ENCODE data around the gene CPTP.

The CPTP gene

GRCh38 chr1:1329304-1330210 lies 5.0 kb downstream of the CPTP start:
- Histone ChIP-seq H3K4me3 (ENCODE audit: low read length in 2 of 2) (peak overlapping the region in 1 of 2 donors; percentile 73), H2BK5ac (ENCODE audit: low read length) (no peak overlapping the region), H3K9ac (ENCODE audit: low read depth, low read length, poor library complexity) (peak overlapping the region; percentile 80), H2AK5ac (ENCODE audit: low read depth, low read length) (peak overlapping the region; percentile 7), H2AFZ (ENCODE audit: low read length) (no peak overlapping the region), H2BK15ac (ENCODE audit: low read length) (no peak overlapping the region), H4K91ac (ENCODE audit: low read depth, low read length, poor library complexity) (peak overlapping the region; percentile 80), H3K27ac (replicated peaks; ENCODE audit: low read length) (no peak overlapping the region), H4K8ac (ENCODE audit: low read depth, low read length) (peak overlapping the region; percentile 86), H3K4me1 (ENCODE audit: control insufficient read depth in 2 of 2, insufficient read depth in 1 of 2, low read depth in 1 of 2, low read length in 2 of 2) (peaks cover 16 to 18% of the 10 kb centered on the region in 2 donors), H3K4me2 (ENCODE audit: insufficient read depth, low read length, poor library complexity, severe bottlenecking) (no peak overlapping the region), H3K9me3 (replicated peaks in 1 of 2; ENCODE audit: control insufficient read depth in 2 of 2, insufficient read depth in 1 of 2, low read depth in 1 of 2, low read length in 2 of 2) (peaks cover 0 to 9% of the 10 kb centered on the region in 2 donors), H2BK120ac (ENCODE audit: low read depth, low read length) (no peak overlapping the region), H3K4ac (ENCODE audit: low read length) (no peak overlapping the region), H3K18ac (ENCODE audit: low read length) (peak overlapping the region; percentile 70), H3K27me3 (ENCODE audit: control insufficient read depth in 3 of 3, insufficient read depth in 3 of 3, low read depth in 1 of 3, low read length in 3 of 3) (peaks cover 0 to 2% (median 0%) of the 10 kb centered on the region in 3 experiments), H2BK12ac (ENCODE audit: low read length) (peak overlapping the region; percentile 82), H3K79me1 (ENCODE audit: low read depth, low read length) (peaks cover 25% of the 10 kb centered on the region), H3K14ac (ENCODE audit: low read length) (peak overlapping the region; percentile 98), H3K36me3 (replicated peaks in 1 of 2; ENCODE audit: control insufficient read depth in 2 of 2, insufficient read depth in 2 of 2, low read length in 2 of 2) (peaks cover 13 to 29% of the 10 kb centered on the region in 2 donors), H3K23ac (ENCODE audit: low read depth, low read length, poor library complexity) (peak overlapping the region; percentile 92)
- WGBS, 2 donors (ENCODE audit: extremely low coverage in 2 of 2, insufficient read length in 2 of 2, insufficient replicate concordance in 1 of 2), result no CpG with 5 or more reads among the region's 58 CpGs
- DNase-seq (ENCODE audit: low spot score), result no peak

GRCh38 chr1:1330366-1331067 lies 5.9 kb downstream of the CPTP start:
- H3K18ac ChIP-seq (ENCODE audit: low read length), result peak overlapping the region; percentile 76

GRCh38 chr1:1331068-1331965 lies 6.7 kb downstream of the CPTP start, which contains the start of gene TAS1R3:
TSS of gene TAS1R3 (plus strand) at chr1:1331280. CDS start at chr1:1331346, 66 bp downstream.
- no peak within 1 kb of the TSS for H4K91ac ChIP-seq (ENCODE audit: low read depth, low read length, poor library complexity)
- peak within 1 kb of the TSS; percentile 53 for H3K4ac ChIP-seq (ENCODE audit: low read length)
- no peak within 1 kb of the TSS for H3K27ac ChIP-seq (replicated peaks; ENCODE audit: low read length)
- peaks cover 15 to 26% of the 10 kb centered on the region in 2 donors for H3K36me3 ChIP-seq (replicated peaks in 1 of 2; ENCODE audit: control insufficient read depth in 2 of 2, insufficient read depth in 2 of 2, low read length in 2 of 2)
- peak within 1 kb of the TSS; percentile 80 for H3K9ac ChIP-seq (ENCODE audit: low read depth, low read length, poor library complexity)
- peak within 1 kb of the TSS; percentile 82 for H3K14ac ChIP-seq (ENCODE audit: low read length)
- H3K79me1 ChIP-seq (ENCODE audit: low read depth, low read length), result peaks cover 14% of the 10 kb centered on the region
- H2BK5ac ChIP-seq (ENCODE audit: low read length), result peak within 1 kb of the TSS; percentile 53
- H3K4me3 ChIP-seq (ENCODE audit: low read length in 2 of 2), result peak within 1 kb of the TSS in 1 of 2 donors; percentile 73
- H3K23ac ChIP-seq (ENCODE audit: low read depth, low read length, poor library complexity), result peak within 1 kb of the TSS; percentile 99
- no peak within 1 kb of the TSS for H2AFZ ChIP-seq (ENCODE audit: low read length)
- H3K4me1 ChIP-seq (ENCODE audit: control insufficient read depth in 2 of 2, insufficient read depth in 1 of 2, low read depth in 1 of 2, low read length in 2 of 2), result peaks cover 8 to 11% of the 10 kb centered on the region in 2 donors
- H2BK15ac ChIP-seq (ENCODE audit: low read length), result peak within 1 kb of the TSS; percentile 37
- no CpG with 5 or more reads among the region's 41 CpGs for WGBS, 2 donors (ENCODE audit: extremely low coverage in 2 of 2, insufficient read length in 2 of 2, insufficient replicate concordance in 1 of 2)
- no peak for DNase-seq (ENCODE audit: low spot score)
- H2BK12ac ChIP-seq (ENCODE audit: low read length), result peak within 1 kb of the TSS; percentile 6
- H2BK120ac ChIP-seq (ENCODE audit: low read depth, low read length), result peak within 1 kb of the TSS; percentile 61
- peak within 1 kb of the TSS; percentile 82 for H4K8ac ChIP-seq (ENCODE audit: low read depth, low read length)
- H3K18ac ChIP-seq (ENCODE audit: low read length), result peak within 1 kb of the TSS; percentile 76
- H3K27me3 ChIP-seq (ENCODE audit: control insufficient read depth in 3 of 3, insufficient read depth in 3 of 3, low read depth in 1 of 3, low read length in 3 of 3), result peaks cover 0 to 2% (median 0%) of the 10 kb centered on the region in 3 experiments
- H3K9me3 ChIP-seq (replicated peaks in 1 of 2; ENCODE audit: control insufficient read depth in 2 of 2, insufficient read depth in 1 of 2, low read depth in 1 of 2, low read length in 2 of 2), result peaks cover 0 to 9% of the 10 kb centered on the region in 2 donors
- peak within 1 kb of the TSS; percentile 7 for H2AK5ac ChIP-seq (ENCODE audit: low read depth, low read length)
- H3K4me2 ChIP-seq (ENCODE audit: insufficient read depth, low read length, poor library complexity, severe bottlenecking), result no peak within 1 kb of the TSS

More at GRCh38 chr1:1330366-1331067, 5.9 kb downstream of the CPTP start:
- Histone ChIP-seq H3K9me3 (replicated peaks in 1 of 2; ENCODE audit: control insufficient read depth in 2 of 2, insufficient read depth in 1 of 2, low read depth in 1 of 2, low read length in 2 of 2) (peaks cover 0 to 9% of the 10 kb centered on the region in 2 donors), H3K14ac (ENCODE audit: low read length) (peak overlapping the region; percentile 82), H2BK15ac (ENCODE audit: low read length) (peak overlapping the region; percentile 37), H3K4ac (ENCODE audit: low read length) (no peak overlapping the region), H2AFZ (ENCODE audit: low read length) (no peak overlapping the region), H3K36me3 (replicated peaks in 1 of 2; ENCODE audit: control insufficient read depth in 2 of 2, insufficient read depth in 2 of 2, low read length in 2 of 2) (peaks cover 15 to 32% of the 10 kb centered on the region in 2 donors), H3K4me2 (ENCODE audit: insufficient read depth, low read length, poor library complexity, severe bottlenecking) (no peak overlapping the region), H3K27ac (replicated peaks; ENCODE audit: low read length) (no peak overlapping the region), H3K4me3 (ENCODE audit: low read length in 2 of 2) (no peak overlapping the region), H3K23ac (ENCODE audit: low read depth, low read length, poor library complexity) (peak overlapping the region; percentile 92), H3K4me1 (ENCODE audit: control insufficient read depth in 2 of 2, insufficient read depth in 1 of 2, low read depth in 1 of 2, low read length in 2 of 2) (peaks cover 11 to 12% of the 10 kb centered on the region in 2 donors), H2AK5ac (ENCODE audit: low read depth, low read length) (no peak overlapping the region), H4K91ac (ENCODE audit: low read depth, low read length, poor library complexity) (no peak overlapping the region), H2BK5ac (ENCODE audit: low read length) (peak overlapping the region; percentile 53), H3K27me3 (ENCODE audit: control insufficient read depth in 3 of 3, insufficient read depth in 3 of 3, low read depth in 1 of 3, low read length in 3 of 3) (peaks cover 0 to 2% (median 0%) of the 10 kb centered on the region in 3 experiments), H4K8ac (ENCODE audit: low read depth, low read length) (peak overlapping the region; percentile 82), H3K9ac (ENCODE audit: low read depth, low read length, poor library complexity) (peak overlapping the region; percentile 80), H2BK12ac (ENCODE audit: low read length) (peak overlapping the region; percentile 6), H3K79me1 (ENCODE audit: low read depth, low read length) (peaks cover 18% of the 10 kb centered on the region), H2BK120ac (ENCODE audit: low read depth, low read length) (no peak overlapping the region)
- DNase-seq (ENCODE audit: low spot score), result no peak
- WGBS, 2 donors (ENCODE audit: extremely low coverage in 2 of 2, insufficient read length in 2 of 2, insufficient replicate concordance in 1 of 2), result no CpG with 5 or more reads among the region's 15 CpGs
